LoVo (cell line): Measurements from ENCODE around the gene CYLC1.
A peak's percentile ranks its signal among the peaks of the same experiment; 100 is the strongest.

Source experiments
- DNase-seq: peaks from one replicate; pipeline ENCODE4 v3.0.0-alpha.2; 2016; ENCODE audit warnings: low spot score

Gene CYLC1, protein sequence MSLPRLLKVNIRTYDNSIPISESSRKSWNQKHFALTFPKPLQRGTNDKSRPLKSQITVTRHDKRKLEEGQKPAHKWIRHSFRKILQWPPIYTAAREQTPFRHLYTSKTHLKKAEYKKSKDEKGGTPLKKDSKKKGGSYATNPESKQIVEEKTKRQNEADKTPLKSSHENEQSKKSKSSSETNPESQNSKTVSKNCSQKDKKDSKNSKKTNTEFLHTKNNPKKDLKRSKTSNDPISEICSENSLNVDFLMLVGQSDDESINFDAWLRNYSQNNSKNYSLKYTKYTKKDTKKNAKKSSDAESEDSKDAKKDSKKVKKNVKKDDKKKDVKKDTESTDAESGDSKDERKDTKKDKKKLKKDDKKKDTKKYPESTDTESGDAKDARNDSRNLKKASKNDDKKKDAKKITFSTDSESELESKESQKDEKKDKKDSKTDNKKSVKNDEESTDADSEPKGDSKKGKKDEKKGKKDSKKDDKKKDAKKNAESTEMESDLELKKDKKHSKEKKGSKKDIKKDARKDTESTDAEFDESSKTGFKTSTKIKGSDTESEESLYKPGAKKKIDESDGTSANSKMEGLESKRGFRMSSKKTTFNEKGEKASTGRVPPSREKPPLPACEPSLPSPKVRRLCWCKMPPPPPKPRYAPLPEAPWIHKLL

GRCh38 chrX:83860846-83861245 is at the start of gene CYLC1:
Gene CYLC1, plus strand, starts transcription at chrX:83861146. Its CDS starts 37 bp downstream, at chrX:83861183.
- no peak for DNase-seq

DNA sequence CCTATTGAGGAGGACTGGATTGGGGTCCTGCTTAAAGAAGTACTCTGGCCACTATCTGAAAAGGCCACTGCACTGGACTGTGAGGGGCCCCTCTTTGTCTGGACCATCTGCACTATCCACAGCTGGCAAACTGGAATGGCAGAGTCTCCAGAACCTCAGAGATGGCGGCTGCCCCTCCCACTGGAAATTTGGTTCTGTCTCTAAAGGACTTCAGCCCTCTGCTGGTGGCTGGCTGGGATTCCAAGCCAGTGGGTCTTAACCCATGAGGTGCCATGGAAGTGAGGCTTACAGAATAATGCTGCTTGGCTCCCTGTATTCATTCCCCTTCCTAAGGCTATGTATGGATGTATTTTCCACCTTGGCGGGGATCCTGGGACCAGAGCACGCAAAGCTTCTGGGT is 41.6 kb upstream of the CYLC1 start:
- DNase-seq = no peak

DNA sequence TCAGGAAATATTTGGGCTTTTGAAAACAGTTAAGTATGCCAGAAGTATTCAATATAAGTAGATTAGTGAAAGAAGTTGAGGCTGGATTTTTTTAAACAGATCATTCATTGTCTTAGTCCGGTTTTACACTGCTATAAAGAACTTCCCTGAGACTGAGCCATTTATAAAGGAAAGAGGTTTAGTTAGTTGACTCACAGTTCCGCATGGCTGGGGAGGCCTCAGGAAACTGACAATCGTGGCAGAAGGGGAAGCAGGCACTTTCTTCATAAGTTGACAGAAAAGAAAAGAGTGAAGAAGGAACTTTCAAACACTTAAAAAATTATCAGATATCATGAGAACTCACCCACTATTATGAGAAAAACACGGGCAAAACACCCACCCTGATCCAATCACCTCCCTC is 31.1 kb upstream of the CYLC1 start:
- DNase-seq = no peak

DNA sequence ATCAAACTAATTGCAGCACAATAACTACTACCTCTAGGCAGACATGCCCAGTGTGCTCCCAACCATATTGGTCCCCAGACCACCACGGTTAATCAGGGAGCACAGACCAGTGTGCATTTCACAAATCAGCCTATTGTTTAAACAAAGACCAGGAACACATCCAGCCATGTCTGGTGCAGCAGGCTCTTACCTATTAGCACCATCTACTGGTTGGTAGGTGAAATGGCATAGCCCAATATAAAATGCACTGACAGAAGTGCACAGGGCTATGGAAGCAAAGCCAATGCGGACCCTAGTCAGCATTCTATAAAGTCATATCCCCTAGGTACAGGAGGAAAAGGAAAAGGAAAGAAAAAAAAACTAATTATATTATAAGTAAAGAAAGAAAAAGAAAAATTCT is 15.5 kb upstream of the CYLC1 start:
- peak; percentile 10 for DNase-seq

DNA sequence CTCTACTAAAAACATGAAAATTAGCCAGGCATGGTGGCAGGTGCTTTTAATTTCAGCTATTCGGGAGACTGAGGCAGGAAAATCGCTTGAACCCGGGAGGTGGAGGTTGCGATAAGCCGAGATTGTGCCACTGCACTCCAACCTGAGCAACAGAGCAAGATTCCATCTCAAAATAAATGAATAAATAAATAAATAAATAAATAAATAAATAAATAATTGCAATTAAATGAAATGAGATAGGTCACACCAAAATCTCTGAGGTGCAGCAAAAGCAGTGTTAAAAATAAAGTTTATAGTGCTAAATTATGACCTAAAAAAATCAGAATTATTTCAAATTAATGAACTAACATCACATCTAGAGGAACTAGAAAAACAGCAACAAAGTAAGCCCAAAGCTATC is 13.6 kb upstream of the CYLC1 start:
- DNase-seq = no peak

DNA sequence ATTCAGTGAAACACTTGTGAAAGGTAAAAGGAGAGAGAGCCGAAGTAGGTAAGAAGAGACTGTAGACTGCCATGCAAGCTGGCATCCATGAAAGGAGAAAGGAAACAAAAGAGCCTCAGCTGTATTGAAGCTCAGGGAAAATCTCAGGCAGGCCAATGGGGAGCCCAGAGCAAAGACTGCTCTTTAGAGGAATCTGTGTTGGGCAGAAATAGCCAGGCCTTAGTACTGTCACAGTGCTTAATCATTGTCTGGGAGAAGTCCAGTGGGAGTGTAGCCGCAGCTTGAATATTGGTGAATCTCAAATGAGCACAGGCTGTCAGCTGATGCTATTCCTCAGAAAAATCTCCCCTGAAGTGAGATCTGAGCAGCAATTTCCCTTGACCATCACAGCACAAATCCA is 27.6 kb downstream of the CYLC1 start:
- no peak for DNase-seq

GRCh38 chrX:83892433-83892832 is 31.5 kb downstream of the CYLC1 start:
- no peak for DNase-seq

DNA sequence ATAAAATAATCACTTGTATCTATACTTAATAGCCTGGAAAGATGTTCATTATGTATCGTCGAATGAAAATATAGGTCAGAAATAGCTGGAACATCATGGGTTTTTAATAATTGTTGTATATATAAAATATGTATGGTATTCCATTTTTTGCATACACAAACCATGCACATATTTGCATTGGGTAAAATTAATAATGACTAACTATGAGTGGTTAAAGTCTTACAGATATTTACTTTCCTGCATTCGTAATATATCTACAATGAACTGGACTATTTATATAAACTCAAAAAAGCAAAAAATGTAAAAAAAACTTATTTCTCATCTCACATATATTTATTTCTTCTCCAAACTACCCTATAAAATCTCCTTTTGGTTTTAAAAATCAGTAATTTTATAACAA is 46.0 kb downstream of the CYLC1 start:
- DNase-seq = no peak

- no peak for DNase-seq
Measured at GRCh38 chrX:83916525-83916924, 55.6 kb downstream of the CYLC1 start.

DNA sequence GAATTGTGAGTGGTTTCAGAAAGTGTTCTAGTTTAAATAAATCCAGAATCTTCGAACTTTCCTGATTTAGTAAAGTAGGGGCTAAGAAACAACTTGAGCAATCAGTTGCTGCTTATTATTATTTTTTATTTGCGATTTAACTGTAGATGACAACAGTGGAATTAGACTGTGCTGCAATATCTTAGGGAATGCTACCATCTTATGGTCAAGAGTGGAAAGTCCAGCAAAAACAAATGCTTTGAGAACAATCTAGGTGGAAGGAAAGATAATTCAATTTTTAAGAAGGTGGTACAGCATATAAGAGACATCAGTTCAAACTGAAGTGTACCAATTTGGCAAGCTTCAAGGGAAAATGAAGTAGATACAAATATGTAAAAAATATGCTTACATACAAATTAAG is 73.3 kb downstream of the CYLC1 start:
- DNase-seq = no peak
